CD4-positive, alpha-beta T cell treated with Interleukin-17A for 1 hour (primary cell): ENCODE results near the gene OTOG.

Source experiments
- DNase-seq: peaks from one replicate; pipeline ENCODE4 v3.0.0-alpha.2; 2020

Gene OTOG, protein sequence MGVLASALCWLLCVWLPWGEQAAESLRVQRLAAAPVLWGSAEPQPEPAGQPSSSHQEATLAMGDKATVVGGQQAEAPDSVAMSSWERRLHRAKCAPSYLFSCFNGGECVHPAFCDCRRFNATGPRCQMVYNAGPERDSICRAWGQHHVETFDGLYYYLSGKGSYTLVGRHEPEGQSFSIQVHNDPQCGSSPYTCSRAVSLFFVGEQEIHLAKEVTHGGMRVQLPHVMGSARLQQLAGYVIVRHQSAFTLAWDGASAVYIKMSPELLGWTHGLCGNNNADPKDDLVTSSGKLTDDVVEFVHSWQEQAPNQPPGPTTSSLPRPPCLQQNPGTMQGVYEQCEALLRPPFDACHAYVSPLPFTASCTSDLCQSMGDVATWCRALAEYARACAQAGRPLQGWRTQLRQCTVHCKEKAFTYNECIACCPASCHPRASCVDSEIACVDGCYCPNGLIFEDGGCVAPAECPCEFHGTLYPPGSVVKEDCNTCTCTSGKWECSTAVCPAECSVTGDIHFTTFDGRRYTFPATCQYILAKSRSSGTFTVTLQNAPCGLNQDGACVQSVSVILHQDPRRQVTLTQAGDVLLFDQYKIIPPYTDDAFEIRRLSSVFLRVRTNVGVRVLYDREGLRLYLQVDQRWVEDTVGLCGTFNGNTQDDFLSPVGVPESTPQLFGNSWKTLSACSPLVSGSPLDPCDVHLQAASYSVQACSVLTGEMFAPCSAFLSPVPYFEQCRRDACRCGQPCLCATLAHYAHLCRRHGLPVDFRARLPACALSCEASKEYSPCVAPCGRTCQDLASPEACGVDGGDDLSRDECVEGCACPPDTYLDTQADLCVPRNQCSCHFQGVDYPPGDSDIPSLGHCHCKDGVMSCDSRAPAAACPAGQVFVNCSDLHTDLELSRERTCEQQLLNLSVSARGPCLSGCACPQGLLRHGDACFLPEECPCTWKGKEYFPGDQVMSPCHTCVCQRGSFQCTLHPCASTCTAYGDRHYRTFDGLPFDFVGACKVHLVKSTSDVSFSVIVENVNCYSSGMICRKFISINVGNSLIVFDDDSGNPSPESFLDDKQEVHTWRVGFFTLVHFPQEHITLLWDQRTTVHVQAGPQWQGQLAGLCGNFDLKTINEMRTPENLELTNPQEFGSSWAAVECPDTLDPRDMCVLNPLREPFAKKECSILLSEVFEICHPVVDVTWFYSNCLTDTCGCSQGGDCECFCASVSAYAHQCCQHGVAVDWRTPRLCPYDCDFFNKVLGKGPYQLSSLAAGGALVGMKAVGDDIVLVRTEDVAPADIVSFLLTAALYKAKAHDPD (N-terminal part only)

DNA sequence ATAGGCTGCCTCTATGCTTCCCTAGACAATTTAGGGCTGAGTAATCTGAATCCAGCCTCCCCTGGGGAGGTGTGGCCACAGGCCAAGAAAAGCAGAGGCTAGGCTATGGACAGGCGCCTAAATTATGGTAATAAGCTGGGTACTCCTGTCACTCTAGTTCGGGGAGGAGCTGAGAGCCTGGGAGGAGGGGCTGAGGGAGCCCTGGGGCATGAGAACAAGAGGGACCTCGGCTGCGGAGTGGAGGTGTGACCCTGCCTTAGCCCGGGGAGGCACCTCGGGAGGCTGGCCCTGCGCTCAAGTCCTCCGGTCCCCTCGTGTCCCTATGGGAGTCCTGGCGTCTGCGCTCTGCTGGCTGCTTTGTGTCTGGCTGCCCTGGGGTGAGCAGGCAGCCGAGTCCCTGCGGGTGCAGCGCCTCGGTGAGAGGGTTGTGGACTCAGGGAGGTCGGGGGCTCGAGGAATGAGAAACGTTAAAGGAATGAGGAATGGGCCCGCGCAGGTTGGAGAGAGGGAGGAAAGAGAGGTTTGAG is at the start of gene OTOG:
Gene OTOG (plus strand): TSS at position 209 of the 527 bp plus-strand sequence. CDS start 114 bp downstream, at position 323.
- no peak for DNase-seq

GRCh38 chr11:17498058-17498457 is 49.0 kb upstream of the OTOG start:
- no peak for DNase-seq

DNA sequence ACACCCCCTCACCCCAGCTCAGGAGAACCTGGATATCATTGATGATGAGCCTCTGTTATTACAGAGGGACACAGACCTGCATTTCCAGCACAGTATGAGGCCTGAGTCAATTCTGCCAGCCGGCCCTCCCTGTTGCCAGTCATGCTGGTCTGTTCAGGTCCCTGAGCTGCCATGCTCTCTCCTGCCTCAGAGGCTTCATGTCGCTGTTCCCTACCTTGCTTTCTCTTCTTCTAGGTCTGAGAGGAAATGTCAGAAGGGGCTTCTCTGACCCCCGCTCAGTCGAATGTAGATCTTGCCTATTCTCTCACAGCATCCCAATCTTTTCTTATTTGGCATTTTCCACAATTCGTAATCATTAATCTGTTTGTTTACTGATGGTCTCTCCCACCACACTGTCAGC is 48.6 kb upstream of the OTOG start:
- DNase-seq: no peak

DNA sequence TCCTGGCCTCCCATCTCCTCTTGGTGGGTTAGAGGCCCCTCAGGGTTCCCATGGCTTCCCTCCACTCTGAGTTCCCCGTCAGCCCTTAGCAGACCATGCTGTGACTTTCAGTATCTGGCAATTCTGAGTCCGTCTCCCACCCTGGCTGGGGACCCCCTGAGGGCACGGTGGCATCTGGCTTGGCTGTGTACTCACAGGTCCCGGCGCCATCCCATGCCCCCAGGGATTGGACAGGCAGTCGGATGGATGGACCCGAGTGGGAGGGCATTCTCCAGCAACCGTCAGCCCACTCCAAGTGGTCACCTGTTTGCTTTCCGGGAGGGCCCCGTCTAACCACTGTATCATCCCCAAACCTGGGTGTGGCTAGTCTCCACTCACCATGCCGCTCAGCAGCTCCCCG is 46.4 kb upstream of the OTOG start:
- no peak for DNase-seq

DNA sequence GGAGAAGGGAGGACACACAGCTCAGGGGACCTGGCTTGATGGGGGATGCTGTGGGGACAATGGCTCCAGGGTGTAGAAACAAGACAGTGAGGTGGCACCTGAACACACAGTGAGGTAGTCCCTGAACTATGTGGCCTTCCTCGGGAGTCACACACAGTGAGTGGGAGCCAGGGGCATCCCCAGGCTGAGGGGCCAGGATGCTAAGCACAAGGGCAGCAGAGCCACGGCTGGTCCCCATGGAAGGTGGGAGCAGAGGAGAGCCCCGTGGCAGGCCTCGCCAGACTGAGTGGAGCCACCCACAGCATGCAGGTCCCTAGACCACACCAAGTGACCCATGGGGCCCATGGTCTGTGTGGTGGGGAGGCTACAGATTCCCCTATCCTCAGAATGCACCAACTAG is 44.4 kb upstream of the OTOG start:
- DNase-seq: no peak

GRCh38 chr11:17504330-17505107 is 42.5 kb upstream of the OTOG start:
- peak; percentile 74 for DNase-seq

DNA sequence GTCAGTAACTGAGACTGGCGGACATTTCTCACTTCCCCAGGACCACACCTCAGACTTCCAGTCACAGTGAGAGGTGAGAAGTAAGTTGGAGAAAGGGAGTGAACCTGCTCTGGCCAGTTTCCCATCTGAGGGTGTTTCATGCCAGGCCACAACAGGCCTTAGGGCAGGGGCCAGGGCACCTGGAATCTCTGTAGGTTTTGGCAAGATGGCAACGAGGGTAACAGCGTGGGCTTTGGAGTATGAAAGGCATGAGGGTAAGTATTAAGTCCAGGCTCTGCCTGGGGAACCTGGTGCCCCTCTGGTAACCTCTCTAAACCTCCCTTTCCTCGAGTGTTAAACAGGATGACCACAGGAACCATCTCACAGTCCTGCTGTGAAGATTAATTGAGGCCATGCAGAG is 41.9 kb upstream of the OTOG start:
- no peak for DNase-seq

- no peak for DNase-seq
Measured at GRCh38 chr11:17506314-17506713, 40.7 kb upstream of the OTOG start.

GRCh38 chr11:17506942-17507341 is 40.1 kb upstream of the OTOG start:
- DNase-seq: no peak

- no peak for DNase-seq
Measured at GRCh38 chr11:17507773-17508172, 39.3 kb upstream of the OTOG start.

GRCh38 chr11:17508306-17508705 is 38.8 kb upstream of the OTOG start:
- DNase-seq: no peak

GRCh38 chr11:17508791-17509190 is 38.3 kb upstream of the OTOG start:
- DNase-seq: no peak

- no peak for DNase-seq
Measured at GRCh38 chr11:17510507-17511206, 36.4 kb upstream of the OTOG start.

DNA sequence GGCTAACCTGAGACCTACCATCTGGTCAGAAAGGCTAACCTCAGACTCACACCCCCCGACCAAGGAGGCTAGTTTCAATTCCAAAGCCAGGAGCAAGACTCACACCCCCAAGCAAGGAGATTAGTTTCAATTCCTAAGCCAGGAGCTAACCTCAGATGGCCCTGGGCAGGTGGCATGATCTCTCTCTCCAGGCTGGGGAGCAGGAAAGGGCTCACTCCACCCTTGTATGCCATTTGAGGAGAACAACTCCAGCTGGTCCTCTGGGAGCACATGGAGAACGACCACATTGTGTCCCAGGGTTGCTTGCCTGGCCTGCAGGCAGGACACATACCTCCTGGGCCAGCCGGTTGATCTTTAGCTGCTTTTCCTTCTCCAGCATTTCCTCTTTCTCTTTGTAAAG is 35.5 kb upstream of the OTOG start:
- DNase-seq: no peak

DNA sequence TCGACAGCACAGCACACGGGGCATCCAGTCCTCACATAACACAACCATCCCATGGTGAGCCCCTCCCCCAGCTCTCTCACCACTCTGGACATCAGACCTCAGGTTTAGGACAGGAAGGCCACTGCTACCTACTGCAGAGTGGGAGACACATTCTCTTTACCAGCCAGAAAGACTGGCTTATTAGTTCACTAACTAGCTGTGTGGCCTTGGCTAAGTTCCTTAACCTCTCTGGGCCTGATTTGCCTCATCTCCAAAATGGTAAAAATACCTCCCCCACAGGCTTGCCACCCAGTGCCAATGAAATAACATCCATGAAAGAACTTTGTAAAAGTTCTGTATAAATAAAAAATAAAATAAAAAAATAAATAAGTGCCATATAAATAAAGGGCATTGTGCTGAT is 35.0 kb upstream of the OTOG start:
- DNase-seq: no peak

- DNase-seq: no peak
Measured at GRCh38 chr11:17513853-17514252, 33.2 kb upstream of the OTOG start.

GRCh38 chr11:17514476-17514875 is 32.6 kb upstream of the OTOG start:
- DNase-seq: no peak

- no peak for DNase-seq
Measured at GRCh38 chr11:17515443-17516176, 31.4 kb upstream of the OTOG start.

DNA sequence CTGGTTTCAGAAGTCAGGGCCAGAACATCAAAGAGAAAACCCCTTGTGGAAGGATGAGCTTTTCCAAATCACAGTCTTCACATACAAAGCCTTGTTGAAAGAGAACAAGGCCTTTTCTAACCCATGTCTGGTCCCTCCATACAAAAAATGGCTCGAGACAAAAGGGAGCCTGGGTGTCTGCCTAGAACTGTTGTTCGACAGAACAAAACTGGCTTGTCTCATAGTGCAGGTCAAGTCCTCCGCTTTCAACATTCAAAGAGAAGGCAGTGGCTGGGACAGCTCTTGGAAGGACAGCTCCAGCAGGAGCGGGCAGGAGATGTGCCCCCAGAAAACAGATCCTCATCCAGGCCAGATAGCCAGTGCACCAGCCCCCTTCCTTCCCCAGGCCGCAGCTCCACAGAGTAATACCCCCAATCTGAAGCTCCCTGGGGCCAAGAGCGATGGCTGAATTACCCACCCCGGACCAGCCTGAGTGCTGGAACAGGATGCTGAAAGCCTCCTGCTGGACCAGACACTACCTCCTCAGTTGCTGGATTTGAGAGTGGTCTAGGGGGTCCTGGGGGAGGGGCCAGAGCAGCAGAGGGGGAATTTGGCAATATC is 30.4 kb upstream of the OTOG start:
- no peak for DNase-seq

- DNase-seq: no peak
Measured at GRCh38 chr11:17517186-17517585, 29.9 kb upstream of the OTOG start.
